Body of pancreas (tissue), 4 donors: Measurements from ENCODE around the gene P2RY6. TPM values are rescaled to one million over a fixed set of nuclear protein-coding genes. Genes with fewer than 3 reads are reported as not detected.

Experiments used
- ATAC-seq: fragments of 150-250 bp; one replicate; pipeline ENCODE4 v1.9.1; 2016
- DNase-seq, 4 donors: peaks; one replicate each; pipeline ENCODE4 v3.0.0-alpha.2; 2019
- H3K27ac ChIP-seq, 4 donors: fragments of 200-600 bp; sonication (generic); 1 replicate in 3 of 4; 2 replicates in 1 of 4; pipeline versions ENCODE4 v1.5.1 to v1.6.1; 2016 to 2019; ENCODE audit warnings: mild to moderate bottlenecking in 1 of 4, mixed read lengths in 1 of 4, moderate library complexity in 1 of 4
- H3K27me3 ChIP-seq, 2 donors: fragments of 200-600 bp; sonication (generic); one replicate each; pipeline ENCODE4 v1.6.0; 2016; ENCODE audit warnings: mild to moderate bottlenecking in 1 of 2
- H3K36me3 ChIP-seq, 2 donors: fragments of 200-600 bp; sonication (generic); replicated peaks in 1 of 2; 2 replicates each; pipeline ENCODE4 v1.5.1; 2016; ENCODE audit warnings: low read depth in 2 of 2; ENCODE audit not compliant: insufficient read depth in 1 of 2
- H3K4me1 ChIP-seq: fragments of 200-600 bp; sonication (generic); one replicate; pipeline ENCODE4 v1.6.0; 2016
- H3K4me3 ChIP-seq, 2 donors: fragments of 200-600 bp; sonication (generic); 1 replicate in 1 of 2; 2 replicates in 1 of 2; pipeline ENCODE4 v1.5.1; 2016 to 2019
- H3K9me3 ChIP-seq, 3 donors: fragments of 200-600 bp; sonication (generic); 1 replicate in 2 of 3; 2 replicates in 1 of 3; pipeline ENCODE4 v1.5.1; 2016
- CTCF ChIP-seq, 7 experiments: fragments of 450-650 bp in 4 of 7; fragments of 200-600 bp in 3 of 7; sonication (generic) in 3 of 7; IDR thresholded peaks; one replicate each; pipeline ENCODE4 v1.5.1; 2016 to 2019; ENCODE audit warnings: antibody characterized with exemption in 7 of 7
- POLR2A ChIP-seq, 3 donors: fragments of 450-650 bp; IDR thresholded peaks; one replicate each; pipeline ENCODE4 v1.6.1; 2016; ENCODE audit warnings: antibody characterized with exemption in 3 of 3, mild to moderate bottlenecking in 2 of 3
- WGBS, 2 donors: methylation state at CpG; one replicate each; pipeline ENCODE4 v1.1.5; 2017; 5-methylcytosine and 5-hydroxymethylcytosine counted together
- intact Hi-C: fragments of 100-400 bp; cut with DNase I; formaldehyde crosslinking; loops from one replicate; pipeline ENCODE4 v1.15.1; 2023
- total RNA-seq, 2 donors: library from RNA; depleted of rRNA; stranded (reverse); fragments of >200 nt; gene quantifications; one replicate each; pipeline ENCODE4 v1.1.0, GENCODE V29; 2016

The P2RY6 gene
- total RNA-seq, 2 donors from 2014 or later = not detected

- WGBS, 2 donors = 67 to 72% methylated on average over 4 of the region's 4 CpGs
- Histone ChIP-seq H3K4me3 (no peak overlapping the region), H3K27me3 (no peaks in the 10 kb centered on the region), H3K27ac (peak overlapping the region in 1 of 4 donors; percentile 39), H3K9me3 (no peaks in the 10 kb centered on the region), H3K36me3 (no peaks in the 10 kb centered on the region), H3K4me1 (peaks cover 29% of the 10 kb centered on the region)
- TF ChIP-seq POLR2A (IDR thresholded peaks at IDR 0.05) = no peak
- no peak for TF ChIP-seq CTCF (IDR thresholded peaks at IDR 0.05)
- intact Hi-C loops = no loop called here
- DNase-seq (no peak), ATAC-seq (no peak)
Measured at GRCh38 chr11:73327812-73328364, 55.8 kb downstream of the P2RY6 start.

- no peaks in the 10 kb centered on the region for H3K9me3 ChIP-seq
- ATAC-seq (peak; percentile 28), DNase-seq (no peak)
- H3K4me1 ChIP-seq = peaks cover 25% of the 10 kb centered on the region
- H3K27ac ChIP-seq = peak overlapping the region in 3 of 4 donors; percentile 40 to 52 (median 45)
- peak in 2 of 7 experiments; percentile 3 to 13 for TF ChIP-seq CTCF (IDR thresholded peaks at IDR 0.05)
- no peak for TF ChIP-seq POLR2A (IDR thresholded peaks at IDR 0.05)
- 68 to 69% methylated on average over 3 of the region's 3 CpGs for WGBS, 2 donors
- no peaks in the 10 kb centered on the region for H3K36me3 ChIP-seq
- H3K4me3 ChIP-seq = no peak overlapping the region
- no peaks in the 10 kb centered on the region for H3K27me3 ChIP-seq
- intact Hi-C loops = loop anchor here (5.0 kb wide), 1 partner anchor 33 kb away; no protein-coding TSS in a partner anchor
Measured at GRCh38 chr11:73330569-73331093, 58.5 kb downstream of the P2RY6 start.

GRCh38 chr11:73331138-73331916 lies 59.2 kb downstream of the P2RY6 start:
- H3K36me3 ChIP-seq = no peaks in the 10 kb centered on the region
- H3K4me1 ChIP-seq = peaks cover 26% of the 10 kb centered on the region
- TF ChIP-seq POLR2A (IDR thresholded peaks at IDR 0.05) (no peak), CTCF (IDR thresholded peaks at IDR 0.05) (no peak)
- DNase-seq (peak in 3 of 4 donors; percentile 44 to 61 (median 55)), ATAC-seq (peak; percentile 14)
- intact Hi-C loops = loop anchor here (5.0 kb wide), 1 partner anchor 34 kb away; no protein-coding TSS in a partner anchor
- H3K27me3 ChIP-seq = no peaks in the 10 kb centered on the region
- 27 to 29% methylated on average over 3 to 4 of the region's 4 CpGs for WGBS, 2 donors
- H3K4me3 ChIP-seq = no peak overlapping the region
- H3K9me3 ChIP-seq = no peaks in the 10 kb centered on the region
- H3K27ac ChIP-seq = peak overlapping the region in 3 of 4 donors; percentile 40 to 52 (median 45)

- Histone ChIP-seq H3K36me3 (no peaks in the 10 kb centered on the region), H3K4me1 (peaks cover 26% of the 10 kb centered on the region), H3K9me3 (no peaks in the 10 kb centered on the region), H3K27me3 (no peaks in the 10 kb centered on the region), H3K27ac (no peak overlapping the region), H3K4me3 (no peak overlapping the region)
- no peak for DNase-seq
- intact Hi-C loops = loop anchor here (5.0 kb wide), 1 partner anchor 36 kb away; no protein-coding TSS in a partner anchor
- no peak for ATAC-seq
- WGBS, 2 donors = 87 to 88% methylated on average over 11 of the region's 11 CpGs
- no peak for TF ChIP-seq POLR2A (IDR thresholded peaks at IDR 0.05)
- TF ChIP-seq CTCF (IDR thresholded peaks at IDR 0.05) = no peak
Measured at GRCh38 chr11:73333173-73333572, 61.0 kb downstream of the P2RY6 start.
